Measurements from ENCODE around the gene IL27RA.

Gene IL27RA

GRCh38 chr19:14033946-14034345, 2.4 kb downstream of the IL27RA start:
- TF ChIP-seq GATA3 (IDR thresholded peaks at IDR 0.05; ENCODE audit: low read depth, low read length) (no peak), GATA2 (IDR thresholded peaks at IDR 0.05; ENCODE audit: low read depth, low read length) (no peak)

DNA sequence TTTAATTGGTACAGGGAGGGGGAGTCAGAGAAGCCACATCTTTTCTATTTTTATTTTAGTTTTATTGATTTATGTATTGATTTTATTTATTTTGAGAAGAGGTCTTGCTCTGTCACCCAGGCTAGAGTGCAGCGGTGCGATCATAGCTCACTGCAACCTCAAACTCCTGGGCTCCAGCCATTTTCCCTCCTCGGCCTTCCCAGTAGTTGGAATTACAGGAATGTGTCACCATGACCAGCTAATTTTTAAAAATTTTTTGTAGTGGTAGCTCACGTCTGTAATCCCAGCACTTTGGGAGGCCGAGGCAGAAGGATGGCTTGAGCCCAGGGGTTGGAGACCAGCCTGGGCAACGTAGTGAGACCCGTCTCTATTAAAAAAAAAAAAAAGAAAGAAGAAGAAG, 4.1 kb downstream of the IL27RA start:
- TF ChIP-seq GATA2 (IDR thresholded peaks at IDR 0.05; ENCODE audit: low read depth, low read length) = no peak
- no peak for TF ChIP-seq GATA3 (IDR thresholded peaks at IDR 0.05; ENCODE audit: low read depth, low read length)

DNA sequence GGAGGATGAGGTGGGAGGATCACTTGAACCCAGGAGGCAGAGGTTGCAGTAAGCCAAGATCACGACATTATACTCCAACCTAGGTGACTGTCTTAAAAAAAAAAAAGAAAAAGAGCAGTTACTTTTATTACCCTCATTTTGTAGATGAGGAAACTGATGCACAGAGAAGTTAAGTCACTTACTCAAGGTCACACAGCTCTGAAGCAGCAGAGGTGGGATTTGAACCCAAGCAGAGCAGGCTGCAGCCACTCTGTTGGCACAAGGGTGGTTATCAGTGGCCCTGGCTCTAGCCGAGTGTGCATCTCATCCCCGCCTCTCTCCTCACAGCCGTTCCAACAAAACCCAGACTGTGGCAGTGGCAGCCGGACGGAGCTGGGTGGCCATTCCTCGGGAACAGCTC, 7.6 kb downstream of the IL27RA start:
- TF ChIP-seq GATA2 (IDR thresholded peaks at IDR 0.05; ENCODE audit: low read depth, low read length) (no peak), GATA3 (IDR thresholded peaks at IDR 0.05; ENCODE audit: low read depth, low read length) (no peak)

GRCh38 chr19:14048443-14049153, 17.0 kb downstream of the IL27RA start:
- TF ChIP-seq GATA2 (IDR thresholded peaks at IDR 0.05; ENCODE audit: low read depth, low read length) = no peak
- TF ChIP-seq GATA3 (IDR thresholded peaks at IDR 0.05; ENCODE audit: low read depth, low read length) = no peak

DNA sequence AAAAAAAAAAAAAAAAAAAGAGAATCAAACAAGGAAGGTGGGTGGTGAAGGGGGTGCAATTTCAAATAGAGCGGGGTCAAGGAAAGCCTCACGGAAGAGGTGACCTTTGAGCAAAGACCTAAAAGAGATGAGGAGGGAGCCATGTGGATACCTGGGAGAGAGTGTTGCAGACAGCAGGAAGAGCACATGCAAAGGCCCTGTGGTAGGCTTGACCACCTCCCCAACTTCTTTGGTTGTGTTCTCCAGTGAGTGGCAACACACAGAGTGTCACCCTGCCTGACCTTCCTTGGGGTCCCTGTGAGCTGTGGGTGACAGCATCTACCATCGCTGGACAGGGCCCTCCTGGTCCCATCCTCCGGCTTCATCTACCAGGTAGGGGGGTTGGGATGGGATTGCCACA, 18.9 kb downstream of the IL27RA start:
- TF ChIP-seq GATA3 (IDR thresholded peaks at IDR 0.05; ENCODE audit: low read depth, low read length) (no peak), GATA2 (IDR thresholded peaks at IDR 0.05; ENCODE audit: low read depth, low read length) (no peak)

GRCh38 chr19:14051980-14052379, 20.4 kb downstream of the IL27RA start:
- no peak for TF ChIP-seq GATA3 (IDR thresholded peaks at IDR 0.05; ENCODE audit: low read depth, low read length)
- no peak for TF ChIP-seq GATA2 (IDR thresholded peaks at IDR 0.05; ENCODE audit: low read depth, low read length)

- TF ChIP-seq GATA3 (IDR thresholded peaks at IDR 0.05; ENCODE audit: low read depth, low read length) (no peak), GATA2 (IDR thresholded peaks at IDR 0.05; ENCODE audit: low read depth, low read length) (no peak)
Measured at GRCh38 chr19:14052470-14052869, 20.9 kb downstream of the IL27RA start.

DNA sequence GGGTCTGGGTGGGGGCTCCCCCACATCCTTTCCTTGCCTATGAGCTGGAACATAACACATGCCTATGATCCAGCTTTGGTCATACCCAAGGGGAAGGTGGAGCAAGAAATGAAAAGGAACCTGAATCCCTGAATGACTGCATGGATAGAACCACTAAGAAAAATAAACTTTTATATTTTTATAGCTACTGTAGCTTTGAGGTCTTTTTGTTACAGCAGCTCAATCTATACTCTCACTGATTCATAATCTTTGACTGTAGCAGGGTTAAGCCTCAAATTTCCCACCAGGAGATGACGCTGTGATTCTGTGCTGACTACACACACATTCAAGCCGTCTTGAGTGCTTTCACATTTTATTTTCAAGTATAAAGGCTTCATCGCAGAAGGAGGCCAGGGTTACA, 21.5 kb downstream of the IL27RA start:
- TF ChIP-seq GATA3 (IDR thresholded peaks at IDR 0.05; ENCODE audit: low read depth, low read length) (no peak), GATA2 (IDR thresholded peaks at IDR 0.05; ENCODE audit: low read depth, low read length) (no peak)

- no peak for TF ChIP-seq GATA3 (IDR thresholded peaks at IDR 0.05; ENCODE audit: low read depth, low read length)
- no peak for TF ChIP-seq GATA2 (IDR thresholded peaks at IDR 0.05; ENCODE audit: low read depth, low read length)
Measured at GRCh38 chr19:14053500-14053899, 21.9 kb downstream of the IL27RA start.

DNA sequence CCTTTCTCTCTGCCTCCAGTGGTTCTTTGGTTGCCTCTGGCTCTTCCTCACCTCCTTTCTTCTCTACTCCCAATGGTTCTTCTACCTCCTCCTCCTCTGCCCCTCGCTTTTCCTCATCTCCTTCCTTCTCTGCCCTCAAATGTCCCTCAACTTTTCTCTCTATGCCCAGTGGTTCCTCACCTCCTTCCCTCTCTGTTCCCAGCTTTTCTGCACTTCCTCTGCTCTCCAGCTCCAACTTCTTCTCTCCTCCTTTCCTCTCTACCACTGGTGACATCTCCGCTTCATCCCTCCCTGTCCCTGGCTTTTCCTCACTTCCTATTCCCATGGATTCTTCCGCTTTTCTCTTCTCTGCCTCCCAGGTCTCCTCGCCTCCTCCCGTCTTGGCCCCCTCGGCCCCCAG, 22.5 kb downstream of the IL27RA start:
- TF ChIP-seq GATA2 (IDR thresholded peaks at IDR 0.05; ENCODE audit: low read depth, low read length) = no peak
- no peak for TF ChIP-seq GATA3 (IDR thresholded peaks at IDR 0.05; ENCODE audit: low read depth, low read length)

- no peak for TF ChIP-seq GATA2 (IDR thresholded peaks at IDR 0.05; ENCODE audit: low read depth, low read length)
- TF ChIP-seq GATA3 (IDR thresholded peaks at IDR 0.05; ENCODE audit: low read depth, low read length) = no peak
Measured at GRCh38 chr19:14054721-14055120, 23.2 kb downstream of the IL27RA start.

DNA sequence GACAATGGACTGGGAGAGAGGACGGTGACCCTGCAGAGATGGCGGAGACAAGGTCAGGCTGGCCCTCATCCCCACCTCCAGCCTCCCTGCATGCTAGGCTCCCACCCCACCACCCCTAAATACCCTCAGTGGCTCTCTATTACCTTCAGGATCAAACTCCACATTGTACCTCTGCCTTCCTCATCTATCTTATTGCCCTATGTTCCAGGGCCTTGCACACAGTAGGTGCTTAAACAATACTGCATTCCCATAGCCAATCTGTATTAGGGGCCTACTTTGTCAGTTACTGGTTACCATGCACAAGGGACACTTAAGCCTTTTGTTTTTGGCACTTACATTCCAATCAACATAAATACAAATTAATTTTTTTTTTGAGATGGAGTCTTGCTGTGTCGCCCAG, 23.8 kb downstream of the IL27RA start:
- TF ChIP-seq GATA2 (IDR thresholded peaks at IDR 0.05; ENCODE audit: low read depth, low read length) (no peak), GATA3 (IDR thresholded peaks at IDR 0.05; ENCODE audit: low read depth, low read length) (no peak)

- TF ChIP-seq GATA3 (IDR thresholded peaks at IDR 0.05; ENCODE audit: low read depth, low read length) (no peak), GATA2 (IDR thresholded peaks at IDR 0.05; ENCODE audit: low read depth, low read length) (no peak)
Measured at GRCh38 chr19:14056069-14056666, 24.6 kb downstream of the IL27RA start.

DNA sequence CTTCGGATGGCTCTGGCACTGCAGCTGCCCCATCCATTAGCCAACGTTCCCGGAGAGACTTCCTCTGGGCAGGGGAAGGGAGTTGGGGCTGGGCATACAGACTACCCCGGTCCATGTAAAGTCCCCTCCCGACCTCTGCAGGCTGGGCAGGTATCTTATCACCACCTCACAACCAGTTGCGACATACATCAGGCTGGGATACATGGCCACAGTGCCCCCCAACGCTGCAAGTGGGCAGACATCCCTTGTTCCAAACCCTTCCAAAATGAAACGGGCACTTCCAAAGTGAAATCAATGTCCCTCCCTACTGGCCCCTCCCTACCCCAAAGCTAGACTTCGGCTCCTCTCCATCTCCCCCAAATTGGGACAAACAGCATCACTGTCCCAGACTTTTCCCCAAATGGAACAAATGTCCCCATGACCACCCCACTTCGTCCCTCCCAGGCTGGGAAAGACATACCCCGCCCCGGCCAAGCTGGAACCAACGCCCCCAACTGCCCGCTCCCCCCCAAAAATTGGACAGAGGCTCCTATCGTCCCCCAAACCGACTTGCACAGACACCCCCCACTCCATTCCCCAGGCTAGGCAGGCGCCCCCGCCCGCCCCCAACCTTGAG, 25.3 kb downstream of the IL27RA start:
- TF ChIP-seq GATA2 (IDR thresholded peaks at IDR 0.05; ENCODE audit: low read depth, low read length) (no peak), GATA3 (IDR thresholded peaks at IDR 0.05; ENCODE audit: low read depth, low read length) (no peak)
